GM13976 (cell line): ENCODE measurements around the gene GLT6D1.

ENCODE experiments used
- DNase-seq: peaks from one replicate; pipeline ENCODE4 v3.0.0; 2012; ENCODE audit warnings: low spot score
- in situ Hi-C: fragments of 300-500 bp; cut with MboI; formaldehyde crosslinking; loops from one replicate; pipeline ENCODE4 v1.12.0; 2022; ENCODE audit warnings: low sequenced_read_pairs, mixed read lengths, inconsistent platforms; ENCODE audit not compliant: unreplicated experiment
- TF ChIP-seq, protein P1 (sequence below): IDR thresholded peaks from 2 replicates; pipeline ENCODE4 v1.5.1; 2012; ENCODE audit warnings: borderline replicate concordance, mild to moderate bottlenecking; ENCODE audit not compliant: insufficient read depth; ENCODE audit errors: extremely low read depth, missing control alignments, control extremely low read depth

GLT6D1 gene, protein sequence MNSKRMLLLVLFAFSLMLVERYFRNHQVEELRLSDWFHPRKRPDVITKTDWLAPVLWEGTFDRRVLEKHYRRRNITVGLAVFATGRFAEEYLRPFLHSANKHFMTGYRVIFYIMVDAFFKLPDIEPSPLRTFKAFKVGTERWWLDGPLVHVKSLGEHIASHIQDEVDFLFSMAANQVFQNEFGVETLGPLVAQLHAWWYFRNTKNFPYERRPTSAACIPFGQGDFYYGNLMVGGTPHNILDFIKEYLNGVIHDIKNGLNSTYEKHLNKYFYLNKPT

DNA sequence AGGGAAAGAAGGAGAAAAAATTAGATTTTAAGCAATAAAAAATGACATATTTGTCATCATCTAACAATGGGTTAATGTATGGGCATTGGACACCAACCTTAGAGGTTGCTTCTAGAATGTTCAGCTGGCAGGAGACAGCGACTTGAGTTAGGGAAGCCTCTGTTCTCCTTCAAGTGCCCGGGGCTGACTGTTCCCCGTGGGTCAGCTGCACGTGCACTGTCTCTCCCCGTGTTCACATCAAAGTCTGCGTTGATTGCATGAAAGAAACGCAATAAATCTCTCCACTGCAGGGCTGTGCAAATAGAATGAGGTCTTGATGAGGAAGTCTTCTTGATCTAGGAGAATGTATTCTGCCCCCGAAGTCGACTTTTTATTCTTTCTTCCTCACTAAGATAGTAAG lies at the start of gene GLT6D1:
Gene GLT6D1 (minus strand): TSS at position 345 of the 400 bp plus-strand sequence. CDS start 353 bp downstream, outside the sequence.
- in situ Hi-C loops = no loop called here
- DNase-seq = no peak
- TF ChIP-seq, protein P1, sequence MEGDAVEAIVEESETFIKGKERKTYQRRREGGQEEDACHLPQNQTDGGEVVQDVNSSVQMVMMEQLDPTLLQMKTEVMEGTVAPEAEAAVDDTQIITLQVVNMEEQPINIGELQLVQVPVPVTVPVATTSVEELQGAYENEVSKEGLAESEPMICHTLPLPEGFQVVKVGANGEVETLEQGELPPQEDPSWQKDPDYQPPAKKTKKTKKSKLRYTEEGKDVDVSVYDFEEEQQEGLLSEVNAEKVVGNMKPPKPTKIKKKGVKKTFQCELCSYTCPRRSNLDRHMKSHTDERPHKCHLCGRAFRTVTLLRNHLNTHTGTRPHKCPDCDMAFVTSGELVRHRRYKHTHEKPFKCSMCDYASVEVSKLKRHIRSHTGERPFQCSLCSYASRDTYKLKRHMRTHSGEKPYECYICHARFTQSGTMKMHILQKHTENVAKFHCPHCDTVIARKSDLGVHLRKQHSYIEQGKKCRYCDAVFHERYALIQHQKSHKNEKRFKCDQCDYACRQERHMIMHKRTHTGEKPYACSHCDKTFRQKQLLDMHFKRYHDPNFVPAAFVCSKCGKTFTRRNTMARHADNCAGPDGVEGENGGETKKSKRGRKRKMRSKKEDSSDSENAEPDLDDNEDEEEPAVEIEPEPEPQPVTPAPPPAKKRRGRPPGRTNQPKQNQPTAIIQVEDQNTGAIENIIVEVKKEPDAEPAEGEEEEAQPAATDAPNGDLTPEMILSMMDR = no peak

DNA sequence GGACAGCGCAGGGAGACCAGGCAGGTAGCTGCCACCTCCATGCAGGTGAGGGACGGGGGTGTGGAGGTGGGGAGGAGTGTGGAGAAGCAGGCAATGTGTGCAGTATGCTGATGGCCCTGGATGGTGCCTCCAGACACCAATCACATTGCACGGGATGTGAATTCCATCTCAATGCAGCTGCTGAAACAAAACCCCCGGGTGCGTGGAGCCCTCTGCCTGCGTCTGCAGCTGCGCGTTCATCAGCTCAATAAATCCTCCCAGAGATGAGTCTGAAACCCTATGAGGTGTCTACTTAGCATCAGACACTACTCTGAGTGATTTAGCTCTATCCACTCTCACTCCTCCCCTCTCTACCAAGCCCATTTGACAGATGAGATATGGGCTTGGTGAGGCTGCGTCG lies 49.7 kb upstream of the GLT6D1 start:
- no peak for DNase-seq
- in situ Hi-C loops = no loop called here
- TF ChIP-seq, protein P1 = no peak

DNA sequence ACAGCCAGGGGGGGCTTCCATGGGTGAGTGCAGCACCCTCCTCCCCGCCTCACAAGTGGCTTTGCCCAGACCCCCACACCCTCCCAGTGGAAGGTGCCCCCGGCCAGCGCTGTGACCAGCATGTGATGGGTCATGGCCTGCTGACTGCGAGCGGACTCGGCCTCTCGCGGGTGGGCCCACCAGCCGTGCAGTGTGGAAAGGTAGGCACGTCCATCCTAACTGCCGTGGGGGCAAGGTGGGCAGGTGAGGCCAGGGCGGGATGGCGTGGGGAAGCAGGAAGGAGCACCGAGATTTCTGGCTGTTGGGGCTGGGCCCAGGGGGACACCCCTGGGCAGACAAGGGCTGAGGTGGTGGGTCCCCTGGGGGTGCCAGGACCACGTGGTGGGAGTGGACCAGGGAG lies 47.9 kb upstream of the GLT6D1 start:
- in situ Hi-C loops = no loop called here
- TF ChIP-seq, protein P1 = no peak
- no peak for DNase-seq

DNA sequence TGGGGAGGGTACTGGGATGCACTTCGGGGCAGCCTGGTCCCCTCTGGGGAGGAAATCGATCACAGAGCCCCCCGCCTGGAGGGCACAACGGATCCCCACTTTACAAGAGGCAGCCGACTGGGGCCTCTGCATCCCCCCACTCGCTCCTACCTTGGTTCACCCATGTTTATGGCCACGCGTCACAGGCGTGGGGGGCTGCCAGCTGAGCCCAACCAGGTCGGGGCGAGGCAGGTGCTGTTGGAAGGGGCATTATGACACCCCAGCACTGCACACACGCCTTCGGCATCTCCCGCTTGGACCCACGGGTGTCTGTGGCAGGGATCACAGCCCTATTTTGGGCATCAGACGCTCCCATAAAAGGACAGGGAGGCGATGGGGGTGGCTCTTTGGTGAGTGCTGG lies 45.4 kb upstream of the GLT6D1 start:
- DNase-seq = no peak
- TF ChIP-seq, protein P1 = no peak
- in situ Hi-C loops = no loop called here

DNA sequence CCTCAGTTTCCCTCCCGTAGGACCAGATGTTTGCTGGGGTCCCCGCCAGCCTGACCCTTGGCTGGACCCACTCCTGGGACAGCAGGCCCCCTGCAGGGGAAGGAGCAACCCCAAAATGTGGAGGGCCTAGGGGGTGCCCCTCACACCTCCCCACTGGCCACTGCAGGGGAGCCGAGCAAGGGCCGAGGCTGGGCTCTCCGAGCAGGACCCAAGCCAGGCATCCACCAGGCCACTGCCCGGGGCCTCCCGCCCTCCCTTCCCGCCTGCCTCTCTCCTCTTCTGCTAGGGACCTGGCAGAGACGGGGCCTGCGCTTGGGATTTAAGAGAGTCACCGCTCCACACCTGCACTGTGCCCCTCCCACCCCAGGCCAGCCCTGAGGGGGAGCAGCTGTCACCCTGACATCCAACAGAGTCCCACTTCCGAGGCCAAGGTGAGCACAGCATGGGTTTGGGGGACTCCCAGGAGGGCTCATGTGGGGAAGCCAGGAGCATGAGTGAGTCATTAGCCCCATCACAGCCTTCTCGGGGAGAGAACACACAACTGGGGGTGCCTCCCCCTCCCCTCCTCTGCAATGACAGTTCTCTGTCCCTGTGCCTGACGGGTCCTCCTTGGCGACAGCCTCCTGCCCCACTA lies 44.2 kb upstream of the GLT6D1 start:
- in situ Hi-C loops = no loop called here
- TF ChIP-seq, protein P1 = no peak
- DNase-seq = no peak

DNA sequence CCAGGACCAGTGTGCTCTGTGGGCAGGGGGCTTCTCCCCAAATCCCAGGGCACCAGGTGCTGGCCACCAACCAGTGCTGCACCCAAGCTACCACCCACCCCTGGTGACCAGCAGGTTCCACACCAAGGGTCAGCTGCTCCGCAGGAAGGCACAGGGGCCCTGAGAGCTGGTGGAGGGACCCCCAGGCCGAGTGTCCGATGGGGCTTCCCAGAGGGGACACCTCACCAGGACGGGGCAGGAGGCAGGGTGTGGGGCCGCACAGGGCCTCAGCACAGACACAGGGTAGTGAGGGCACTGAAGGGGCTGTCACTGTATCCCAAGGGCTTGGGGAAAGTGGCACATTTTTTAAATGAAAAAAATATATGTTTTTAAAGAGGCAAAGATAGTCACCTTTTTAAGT lies 41.8 kb upstream of the GLT6D1 start:
- in situ Hi-C loops = no loop called here
- TF ChIP-seq, protein P1 = no peak
- DNase-seq = no peak
